OCI-LY7 (cell line): ENCODE data around the gene HSP90AB1. TPM values are rescaled to one million over a fixed set of nuclear protein-coding genes. Genes with fewer than 3 reads are reported as not detected.

Source experiments
- BruUV-seq: library from RNA; stranded (reverse); fragments of 400-500 nt; replicated peaks from 2 replicates; lab custom pipeline; 2021; lab: Mats Ljungman, UMichigan
- CTCF ChIA-PET: fragments of 300-600 bp; sonication (Branson Sonifier 250); formaldehyde crosslinking; loops from one replicate; lab custom pipeline; 2022; ENCODE audit warnings: antibody characterized with exemption; ENCODE audit not compliant: unreplicated experiment; lab: Charles Lee
- POLR2A ChIA-PET: fragments of 300-600 bp; sonication (Branson Sonifier 250); formaldehyde crosslinking; loops from one replicate; lab custom pipeline; 2022; ENCODE audit warnings: antibody characterized with exemption; lab: Charles Lee
- DNase-seq: peaks from one replicate; pipeline ENCODE4 v3.0.0-alpha.2; 2015; ENCODE audit warnings: low spot score
- H2AFZ ChIP-seq: fragments of 200-600 bp; sonication (generic), shearing (Covaris generic); 2 replicates; pipeline ENCODE4 v1.6.1; 2014; ENCODE audit warnings: mild to moderate bottlenecking, antibody characterized with exemption, low read length, moderate library complexity
- H3K27ac ChIP-seq: fragments of 200-600 bp; sonication (generic); 2 replicates; pipeline ENCODE4 v1.5.1; 2014; ENCODE audit warnings: mixed run types, low read depth, mild to moderate bottlenecking, moderate library complexity, low read length, inconsistent platforms; ENCODE audit not compliant: poor library complexity, severe bottlenecking
- H3K36me3 ChIP-seq: fragments of 200-600 bp; sonication (generic); 2 replicates; pipeline ENCODE4 v1.6.1; 2014; ENCODE audit warnings: mild to moderate bottlenecking, antibody characterized with exemption, low read length, moderate library complexity, mixed read lengths; ENCODE audit not compliant: insufficient read depth
- H3K4me1 ChIP-seq: fragments of 200-600 bp; sonication (generic); 2 replicates; pipeline ENCODE4 v1.5.1; 2014; ENCODE audit warnings: mild to moderate bottlenecking, low read length; ENCODE audit not compliant: insufficient read depth, poor library complexity, severe bottlenecking
- H3K4me2 ChIP-seq: fragments of 200-600 bp; sonication (generic); 2 replicates; pipeline ENCODE4 v1.6.1; 2014; ENCODE audit warnings: mild to moderate bottlenecking, low read length
- H3K4me3 ChIP-seq: fragments of 200-600 bp; sonication (generic); 2 replicates; pipeline ENCODE4 v1.5.1; 2014; ENCODE audit warnings: mild to moderate bottlenecking, low read depth, low read length; ENCODE audit not compliant: poor library complexity, severe bottlenecking
- H3K79me2 ChIP-seq: fragments of 200-600 bp; sonication (generic); 2 replicates; pipeline ENCODE4 v1.6.1; 2016; ENCODE audit warnings: low read depth, mild to moderate bottlenecking, low read length, moderate library complexity, mixed read lengths; ENCODE audit not compliant: insufficient read depth
- H3K9me2 ChIP-seq: fragments of 200-600 bp; sonication (generic); 2 replicates; pipeline ENCODE4 v1.6.1; 2016; ENCODE audit warnings: mild to moderate bottlenecking, low read length, mixed read lengths; ENCODE audit not compliant: insufficient read depth
- H3K9me3 ChIP-seq: fragments of 200-600 bp; sonication (generic); 2 replicates; pipeline ENCODE4 v1.6.1; 2014; ENCODE audit warnings: mild to moderate bottlenecking, mixed run types, low read length, mixed read lengths
- H4K20me1 ChIP-seq: fragments of 200-600 bp; sonication (generic); 2 replicates; pipeline ENCODE4 v1.6.1; 2014; ENCODE audit warnings: mild to moderate bottlenecking, antibody characterized with exemption, low read length, moderate library complexity, mixed read lengths; ENCODE audit not compliant: insufficient read depth
- CTCF ChIP-seq: fragments of 200-600 bp; sonication (generic); conservative IDR thresholded peaks from 2 replicates; pipeline ENCODE4 v1.5.1; 2014; ENCODE audit warnings: mild to moderate bottlenecking, antibody characterized with exemption, low read length, moderate library complexity, mixed read lengths
- EZH2phosphoT487 ChIP-seq: fragments of 200-600 bp; sonication (generic); IDR thresholded peaks from 2 replicates; pipeline ENCODE4 v1.6.1; 2018; ENCODE audit warnings: low read depth, borderline replicate concordance, mild to moderate bottlenecking, mixed run types, antibody characterized with exemption, low read length, moderate library complexity, mixed read lengths
- intact Hi-C: fragments of 100-400 bp; cut with micrococcal nuclease; formaldehyde crosslinking; loops from one replicate; pipeline ENCODE4 v1.10.0; 2022; ENCODE audit not compliant: unreplicated experiment
- total RNA-seq, 2 experiments: library from RNA; depleted of rRNA in 1 of 2; stranded (reverse); fragments of >200 nt in 1 of 2; shearing (Covaris generic) in 1 of 2; gene quantifications; 2 replicates each; pipeline ENCODE4 v1.2.3, GENCODE V29; 2014 to 2022

Gene HSP90AB1
- total RNA-seq, 2 experiments from 2014 or later: 911 to 1,282 TPM

- no peak for DNase-seq
- intact Hi-C loops: no loop called here
- H3K27ac ChIP-seq: no peak overlapping the region
- H3K4me2 ChIP-seq: no peak overlapping the region
- CTCF ChIA-PET: no interaction called here
- no peak overlapping the region for H2AFZ ChIP-seq
- TF ChIP-seq EZH2phosphoT487: no peak
- no peak for TF ChIP-seq CTCF
- no peaks in the 10 kb centered on the region for H3K9me3 ChIP-seq
- no peak overlapping the region for H3K4me3 ChIP-seq
- POLR2A ChIA-PET: no interaction called here
- H3K36me3 ChIP-seq: peaks cover 32% of the 10 kb centered on the region
- H3K9me2 ChIP-seq: no peaks in the 10 kb centered on the region
- H3K4me1 ChIP-seq: no peaks in the 10 kb centered on the region
- no peaks in the 10 kb centered on the region for H4K20me1 ChIP-seq
- no TSS peak for BruUV-seq
- H3K79me2 ChIP-seq: no peaks in the 10 kb centered on the region
Measured at GRCh38 chr6:44298055-44298803, 51.3 kb downstream of the HSP90AB1 start.

DNA sequence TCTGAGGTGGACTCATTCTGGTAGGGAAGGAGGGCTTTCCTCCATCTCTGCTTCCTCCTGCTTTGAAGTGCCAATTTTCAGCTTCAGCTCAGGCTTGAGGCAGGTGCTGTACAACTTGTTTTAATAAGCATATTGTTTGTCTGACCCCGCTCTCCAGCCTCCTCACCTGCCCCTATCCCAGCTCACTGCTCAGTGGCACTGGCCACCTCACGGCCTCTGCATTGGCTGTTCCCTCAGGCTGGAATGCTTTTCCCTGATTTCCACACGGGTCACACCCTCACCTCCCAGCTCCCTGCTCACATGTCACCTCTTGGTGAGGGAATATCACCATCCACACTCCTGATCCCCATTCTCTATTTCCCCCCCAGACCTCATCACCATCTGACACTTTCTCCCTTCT lies 52.0 kb downstream of the HSP90AB1 start:
- no peak overlapping the region for H3K4me2 ChIP-seq
- no peak for TF ChIP-seq CTCF
- no peak for TF ChIP-seq EZH2phosphoT487
- H3K4me3 ChIP-seq: no peak overlapping the region
- no peak for DNase-seq
- TSS peak; percentile 77 for BruUV-seq
- peaks cover 38% of the 10 kb centered on the region for H3K36me3 ChIP-seq
- H2AFZ ChIP-seq: no peak overlapping the region
- no peak overlapping the region for H3K27ac ChIP-seq
- CTCF ChIA-PET: no interaction called here
- no peaks in the 10 kb centered on the region for H4K20me1 ChIP-seq
- no peaks in the 10 kb centered on the region for H3K4me1 ChIP-seq
- no peaks in the 10 kb centered on the region for H3K9me2 ChIP-seq
- no peaks in the 10 kb centered on the region for H3K79me2 ChIP-seq
- H3K9me3 ChIP-seq: no peaks in the 10 kb centered on the region
- intact Hi-C loops: no loop called here
- POLR2A ChIA-PET: no interaction called here

- no peak overlapping the region for H2AFZ ChIP-seq
- H3K4me2 ChIP-seq: no peak overlapping the region
- TF ChIP-seq CTCF (no peak), EZH2phosphoT487 (no peak)
- H4K20me1 ChIP-seq: no peaks in the 10 kb centered on the region
- CTCF ChIA-PET: no interaction called here
- no TSS peak for BruUV-seq
- intact Hi-C loops: no loop called here
- H3K9me2 ChIP-seq: no peaks in the 10 kb centered on the region
- no peaks in the 10 kb centered on the region for H3K9me3 ChIP-seq
- H3K36me3 ChIP-seq: peaks cover 53% of the 10 kb centered on the region
- no peak for DNase-seq
- H3K27ac ChIP-seq: no peak overlapping the region
- POLR2A ChIA-PET: no interaction called here
- H3K4me3 ChIP-seq: no peak overlapping the region
- H3K79me2 ChIP-seq: no peaks in the 10 kb centered on the region
- H3K4me1 ChIP-seq: no peaks in the 10 kb centered on the region
Measured at GRCh38 chr6:44300292-44300823, 53.5 kb downstream of the HSP90AB1 start.
